Effector memory CD4-positive, alpha-beta T cell (primary cell): ENCODE measurements around the gene MICAL2.

Experiments
- DNase-seq, 3 donors: peaks; one replicate each; pipeline ENCODE4 v3.0.0-alpha.2; 2020
- H3K27ac ChIP-seq: 2 replicates; pipeline ENCODE4 v1.7.0; 2013; ENCODE audit warnings: mild to moderate bottlenecking, low read length, moderate library complexity; ENCODE audit not compliant: insufficient read depth, poor library complexity, severe bottlenecking
- H3K27me3 ChIP-seq: replicated peaks from 2 replicates; pipeline ENCODE4 v1.7.0; 2013; ENCODE audit warnings: mild to moderate bottlenecking, low read length; ENCODE audit not compliant: insufficient read depth, control insufficient read depth, poor library complexity, severe bottlenecking
- H3K36me3 ChIP-seq: 2 replicates; pipeline ENCODE4 v1.7.0; 2013; ENCODE audit warnings: mild to moderate bottlenecking, low read length, moderate library complexity; ENCODE audit not compliant: control insufficient read depth, insufficient read depth
- H3K4me1 ChIP-seq: 2 replicates; pipeline ENCODE4 v1.7.0; 2013; ENCODE audit warnings: low read length, mild to moderate bottlenecking; ENCODE audit not compliant: control insufficient read depth, insufficient read depth, poor library complexity, severe bottlenecking
- H3K4me3 ChIP-seq: 2 replicates; pipeline ENCODE4 v1.7.0; 2013; ENCODE audit warnings: low read length, low read depth, mild to moderate bottlenecking; ENCODE audit not compliant: insufficient read depth, poor library complexity, severe bottlenecking
- H3K9me3 ChIP-seq: 2 replicates; pipeline ENCODE4 v1.7.0; 2013; ENCODE audit warnings: mild to moderate bottlenecking, low read length, moderate library complexity; ENCODE audit not compliant: control insufficient read depth

The MICAL2 gene

DNA sequence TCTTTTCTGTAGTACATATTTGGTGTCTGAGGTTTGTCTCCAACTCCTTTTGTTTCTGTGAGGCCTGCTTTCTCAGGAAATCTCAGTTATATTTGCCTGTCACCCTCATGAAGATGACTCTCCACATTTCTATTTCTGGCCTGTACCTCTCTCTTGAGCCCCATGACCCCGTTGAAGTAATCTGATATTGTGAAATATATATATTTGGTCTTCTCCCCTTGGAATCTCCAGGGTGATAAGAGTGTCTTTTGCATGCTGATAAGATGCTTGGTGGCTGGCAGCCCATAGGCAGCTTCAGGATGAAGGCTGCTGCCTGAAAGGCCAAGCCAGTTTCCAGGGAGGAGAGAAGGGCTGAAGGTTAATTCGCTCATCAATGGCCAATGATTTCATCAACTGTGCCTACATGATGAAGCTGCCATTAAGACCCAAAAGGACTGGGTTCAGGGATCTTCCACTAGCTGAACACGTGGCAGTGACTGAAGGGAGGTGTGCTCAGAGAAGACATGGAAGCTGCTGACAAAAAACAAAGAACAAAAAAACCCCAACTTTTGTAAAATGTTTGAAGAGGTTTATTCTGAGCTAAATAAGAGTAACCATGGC, 67.4 kb downstream of the MICAL2 start:
- DNase-seq = no peak
- Histone ChIP-seq H3K36me3 (no peaks in the 10 kb centered on the region), H3K27ac (no peak overlapping the region)

GRCh38 chr11:12179019-12179418, 68.6 kb downstream of the MICAL2 start:
- no peaks in the 10 kb centered on the region for H3K4me1 ChIP-seq
- DNase-seq = no peak

More for the DNA sequence above, 67.4 kb downstream of the MICAL2 start:
- Histone ChIP-seq H3K4me3 (no peak overlapping the region), H3K9me3 (no peaks in the 10 kb centered on the region), H3K27me3 (no peaks in the 10 kb centered on the region), H3K4me1 (no peaks in the 10 kb centered on the region)

DNA sequence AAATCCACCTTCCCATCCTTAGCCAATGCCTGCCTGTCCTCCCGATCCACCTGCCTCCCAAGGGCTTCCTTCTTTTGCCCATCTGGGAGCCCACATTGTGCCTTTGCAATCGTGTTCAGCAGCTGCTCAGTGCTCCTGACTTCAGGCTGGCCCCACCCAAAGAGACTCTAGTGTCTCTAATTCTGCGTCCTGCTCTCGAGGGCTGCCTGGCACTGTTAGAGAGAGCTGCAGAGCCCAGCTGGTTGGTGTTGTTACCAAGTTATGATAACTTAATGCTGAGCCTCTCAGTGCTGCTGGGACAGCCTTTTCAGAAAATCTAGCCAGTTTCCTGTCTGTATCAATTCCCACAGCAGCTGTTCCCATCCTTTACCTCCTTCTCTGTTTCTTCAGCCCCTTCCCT, 69.1 kb downstream of the MICAL2 start:
- no peaks in the 10 kb centered on the region for H3K27me3 ChIP-seq
- no peaks in the 10 kb centered on the region for H3K9me3 ChIP-seq
- no peaks in the 10 kb centered on the region for H3K36me3 ChIP-seq
- no peak for DNase-seq
- H3K4me1 ChIP-seq = no peaks in the 10 kb centered on the region
- H3K4me3 ChIP-seq = no peak overlapping the region
- no peak overlapping the region for H3K27ac ChIP-seq

More at GRCh38 chr11:12179019-12179418, 68.6 kb downstream of the MICAL2 start:
- Histone ChIP-seq H3K36me3 (no peaks in the 10 kb centered on the region), H3K27me3 (no peaks in the 10 kb centered on the region), H3K4me3 (no peak overlapping the region), H3K9me3 (no peaks in the 10 kb centered on the region), H3K27ac (no peak overlapping the region)

- no peak for DNase-seq
- Histone ChIP-seq H3K27ac (no peak overlapping the region), H3K4me1 (no peaks in the 10 kb centered on the region)
These were observed 70.1 kb downstream of the MICAL2 start for GRCh38 chr11:12180257-12181205.

GRCh38 chr11:12182302-12182675, 71.9 kb downstream of the MICAL2 start:
- H3K36me3 ChIP-seq = no peaks in the 10 kb centered on the region
- no peak overlapping the region for H3K4me3 ChIP-seq
- H3K27ac ChIP-seq = no peak overlapping the region
- peaks cover 2% of the 10 kb centered on the region for H3K4me1 ChIP-seq
- no peaks in the 10 kb centered on the region for H3K27me3 ChIP-seq
- DNase-seq = no peak
- no peaks in the 10 kb centered on the region for H3K9me3 ChIP-seq

More at GRCh38 chr11:12180257-12181205, 70.1 kb downstream of the MICAL2 start:
- Histone ChIP-seq H3K4me3 (no peak overlapping the region), H3K9me3 (no peaks in the 10 kb centered on the region), H3K36me3 (no peaks in the 10 kb centered on the region), H3K27me3 (no peaks in the 10 kb centered on the region)

DNA sequence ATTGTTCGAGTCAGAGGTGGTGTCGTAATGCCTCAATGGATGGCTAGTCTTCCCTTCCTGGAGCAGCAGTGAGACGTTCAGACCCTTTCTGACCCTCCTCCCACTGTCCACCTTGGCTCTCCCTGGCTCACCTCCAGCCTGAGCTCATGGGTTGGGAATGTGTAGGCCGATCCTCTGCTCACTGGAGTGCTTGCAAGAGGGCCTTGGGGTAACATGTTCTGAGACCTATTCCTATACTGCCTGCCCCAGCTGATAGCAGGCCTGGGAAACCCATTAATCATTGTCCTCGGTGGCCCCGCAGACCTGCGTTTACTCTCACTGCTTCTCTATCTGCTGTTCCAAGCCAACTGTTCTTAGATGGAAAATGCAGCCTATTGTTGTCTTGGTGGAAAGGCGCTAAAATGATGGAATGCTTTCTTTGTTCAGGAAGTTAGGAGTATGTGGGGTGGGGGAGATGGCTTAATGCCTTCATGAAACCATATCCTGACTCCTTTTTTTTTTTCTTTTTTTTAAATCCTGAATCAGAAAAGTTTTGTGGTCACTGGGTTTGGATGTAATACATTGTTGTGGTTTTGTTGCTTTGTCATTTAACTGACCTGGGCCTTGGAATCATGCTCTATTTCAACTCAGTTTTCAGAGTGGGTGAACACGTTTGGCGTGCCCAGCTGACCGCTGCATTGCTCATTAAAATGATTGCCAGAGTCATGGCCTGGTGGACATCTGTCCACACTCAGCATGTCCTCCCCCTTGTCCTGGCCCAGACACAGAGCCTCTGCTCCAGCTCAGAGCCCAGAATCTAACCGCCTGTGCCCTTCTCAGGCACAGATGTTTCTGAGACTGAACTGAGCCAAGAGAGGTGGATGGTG, 72.5 kb downstream of the MICAL2 start:
- DNase-seq = no peak
- Histone ChIP-seq H3K27ac (no peak overlapping the region), H3K36me3 (no peaks in the 10 kb centered on the region), H3K27me3 (no peaks in the 10 kb centered on the region), H3K4me3 (no peak overlapping the region), H3K9me3 (no peaks in the 10 kb centered on the region), H3K4me1 (peaks cover 3% of the 10 kb centered on the region)

DNA sequence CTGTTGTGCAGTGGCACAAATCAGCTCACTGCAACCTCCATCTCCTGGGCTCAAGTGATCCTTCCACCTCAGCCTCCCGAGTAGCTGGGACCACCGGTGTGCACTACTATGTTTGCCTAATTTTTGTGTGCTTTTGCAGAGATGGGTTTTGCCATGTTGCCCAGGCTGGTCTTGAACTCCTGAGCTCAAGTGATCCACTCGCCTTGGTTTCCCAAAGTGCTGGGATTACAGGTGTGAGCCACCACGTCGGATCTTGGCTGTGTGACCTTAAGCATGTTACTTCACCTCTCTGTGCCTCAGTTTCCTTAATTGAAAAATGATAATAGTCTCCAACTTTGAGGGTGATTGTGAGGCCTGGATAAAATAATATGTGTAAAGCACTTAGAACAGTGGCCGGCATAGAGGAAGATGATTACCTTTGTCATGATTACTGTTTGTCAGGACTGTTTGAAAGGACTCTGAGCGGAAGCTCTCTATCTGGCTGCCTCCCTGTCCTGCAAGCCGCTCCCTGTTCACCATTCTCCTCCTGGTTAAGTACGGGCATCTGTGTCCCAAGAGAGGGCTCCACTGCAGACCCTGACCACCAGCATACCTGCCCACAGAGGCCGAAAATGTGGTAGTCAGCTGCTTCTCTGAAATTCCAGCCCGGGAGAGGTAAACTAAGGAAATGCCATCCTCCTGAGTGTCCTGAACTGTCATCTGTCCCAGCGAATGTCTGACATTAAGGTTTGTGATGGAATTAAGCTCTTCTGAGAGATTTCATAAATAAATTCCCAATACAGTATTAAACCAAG, 73.6 kb downstream of the MICAL2 start:
- no peaks in the 10 kb centered on the region for H3K27me3 ChIP-seq
- no peak for DNase-seq
- H3K36me3 ChIP-seq = no peaks in the 10 kb centered on the region
- no peak overlapping the region for H3K27ac ChIP-seq
- no peak overlapping the region for H3K4me3 ChIP-seq
- no peaks in the 10 kb centered on the region for H3K9me3 ChIP-seq
- H3K4me1 ChIP-seq = peaks cover 3% of the 10 kb centered on the region

GRCh38 chr11:12184699-12185098, 74.3 kb downstream of the MICAL2 start:
- no peaks in the 10 kb centered on the region for H3K36me3 ChIP-seq
- H3K27ac ChIP-seq = no peak overlapping the region
- H3K9me3 ChIP-seq = no peaks in the 10 kb centered on the region
- peaks cover 5% of the 10 kb centered on the region for H3K4me1 ChIP-seq
- DNase-seq = no peak
- H3K4me3 ChIP-seq = no peak overlapping the region
- H3K27me3 ChIP-seq = no peaks in the 10 kb centered on the region

DNA sequence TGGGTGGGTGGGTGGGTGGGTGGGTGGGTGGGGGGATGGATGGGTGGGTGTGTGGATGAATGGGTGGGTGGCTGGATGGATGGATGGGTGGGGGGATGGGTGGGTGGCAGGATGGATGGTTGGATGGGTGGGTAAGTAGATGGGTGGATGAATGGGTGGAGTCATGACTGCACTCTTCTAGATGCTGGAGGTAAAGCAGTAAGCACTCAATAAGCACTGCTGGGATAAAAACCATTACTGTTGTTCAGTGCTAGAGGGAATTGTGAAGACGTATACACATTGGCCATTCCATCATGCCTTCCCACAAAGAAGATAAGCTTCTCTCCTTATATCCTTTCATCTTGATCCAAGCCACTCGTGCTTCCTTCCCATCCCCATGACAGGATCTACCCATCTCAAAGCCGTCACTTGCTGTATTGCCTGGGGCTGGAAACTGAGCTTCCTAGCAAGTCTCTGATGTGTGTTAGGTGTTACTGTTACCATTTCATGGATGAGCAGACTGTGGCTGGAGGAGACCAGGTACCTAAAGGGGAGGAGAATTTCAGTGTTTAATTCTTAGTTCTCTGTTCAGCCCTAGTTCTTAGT, 74.8 kb downstream of the MICAL2 start:
- no peaks in the 10 kb centered on the region for H3K27me3 ChIP-seq
- no peak overlapping the region for H3K27ac ChIP-seq
- H3K36me3 ChIP-seq = no peaks in the 10 kb centered on the region
- peaks cover 8% of the 10 kb centered on the region for H3K4me1 ChIP-seq
- no peak overlapping the region for H3K4me3 ChIP-seq
- no peak for DNase-seq
- H3K9me3 ChIP-seq = no peaks in the 10 kb centered on the region
